HG03108 (cell line): ENCODE measurements around the gene SLC38A10.

Experiments used
- ATAC-seq: cut with Tn5 transposase; IDR thresholded peaks from one replicate; pipeline ENCODE4 v1.9.1; 2021; ENCODE audit warnings: moderate library complexity; ENCODE audit not compliant: unreplicated experiment

The SLC38A10 gene

GRCh38 chr17:81299846-81300585 is 4.9 kb upstream of the SLC38A10 start:
- no peak for ATAC-seq

GRCh38 chr17:81298991-81299738 is 4.1 kb upstream of the SLC38A10 start:
- ATAC-seq: no peak

- ATAC-seq: no peak
Measured at GRCh38 chr17:81298325-81298990, 3.4 kb upstream of the SLC38A10 start.

GRCh38 chr17:81295676-81296381 is 722 bp upstream of the SLC38A10 start:
- no peak for ATAC-seq

- ATAC-seq: no peak
Measured at GRCh38 chr17:81294512-81295030, 536 bp downstream of the SLC38A10 start.

- ATAC-seq: no peak
Measured at GRCh38 chr17:81292450-81292849, 2.7 kb downstream of the SLC38A10 start.

- no peak for ATAC-seq
Measured at GRCh38 chr17:81291662-81292061, 3.4 kb downstream of the SLC38A10 start.

- ATAC-seq: no peak
Measured at GRCh38 chr17:81290230-81290629, 4.9 kb downstream of the SLC38A10 start.

GRCh38 chr17:81289627-81290026 is 5.5 kb downstream of the SLC38A10 start:
- ATAC-seq: no peak

GRCh38 chr17:81288715-81289114 is 6.4 kb downstream of the SLC38A10 start:
- ATAC-seq: no peak

GRCh38 chr17:81287741-81288430 is 7.2 kb downstream of the SLC38A10 start:
- no peak for ATAC-seq

- ATAC-seq: no peak
Measured at GRCh38 chr17:81287152-81287551, 8.0 kb downstream of the SLC38A10 start.

- ATAC-seq: no peak
Measured at GRCh38 chr17:81286491-81287145, 8.5 kb downstream of the SLC38A10 start.

- no peak for ATAC-seq
Measured at GRCh38 chr17:81285894-81286293, 9.2 kb downstream of the SLC38A10 start.

- ATAC-seq: no peak
Measured at GRCh38 chr17:81285179-81285878, 9.8 kb downstream of the SLC38A10 start.

- no peak for ATAC-seq
Measured at GRCh38 chr17:81282876-81283275, 12.2 kb downstream of the SLC38A10 start.

- no peak for ATAC-seq
Measured at GRCh38 chr17:81282141-81282540, 13.0 kb downstream of the SLC38A10 start.

- no peak for ATAC-seq
Measured at GRCh38 chr17:81280571-81280970, 14.5 kb downstream of the SLC38A10 start.
